Heart right ventricle (tissue), 12 donors: Measurements from ENCODE around the gene BAZ1B. TPM values are rescaled to one million over a fixed set of nuclear protein-coding genes. Genes with fewer than 3 reads are reported as not detected.

Source experiments
- polyA plus RNA-seq, 2 donors: library from polyadenylated mRNA; stranded (reverse); fragments of 200-250 nt; gene quantifications; one replicate each; pipeline ENCODE4 v1.2.3, GENCODE V29; 2013
- total RNA-seq, 10 donors: library from RNA; stranded (reverse); fragmentation: NEBNext Ultra II Directional in 3 of 10; extraction: Animal tissue kit (Norgen Biotek cat#: 25700) in 3 of 10; gene quantifications; one replicate each; pipeline versions ENCODE4 v1.2.1 to v1.2.4, GENCODE V29; 2021 to 2023
- donor health status: ischemic (EF 13 %, LVEDD 7.1; RV severe dilation, severe dysfunction).
- donor health status: healthy with polysubstance abuse.
- donor health status: DM: no; HTN: yes; CAD: no.
- donor health status: DM: no; HTN: no; CAD: no.
- donor health status: ischemic (EF 25% LVEDD 6.9; RV normal size, moderate dysfunction).
- donor health status: ischemic (EF 25% LVEDD 5.7; RV mildly dilated, moderate dysfunction).
- donor health status: healthy.
- donor health status: nonischemic (EF 11% LVEDD 7.7; RV severe dilation, severe dysfunction).
- donor health status: DM: yes; HTN: yes; CAD: no.
- donor health status: PGD.
- donor health status: ischemic (EF 29% LVEDD 5.4; RV normal size, mild dysfunction).
- donor health status: nonischemic (EF 23%, LVEDD 6.1; RV moderate dilation, normal function).

The BAZ1B gene
- total and polyA plus RNA-seq, 12 donors: 11.7 to 49.9 (median 39.5) TPM

Other genes with a start within 250 kb of the BAZ1B start
- gene NSUN5, start 213.5 kb downstream of the BAZ1B start, total RNA-seq: 10 to 100 TPM; 11.2 to 17.5 (median 14.2) TPM
- gene NSUN5, start 213.5 kb downstream of the BAZ1B start, polyA plus RNA-seq: 10 to 100 TPM; 17.2 to 36.8 TPM
- gene TRIM50, start 194.2 kb downstream of the BAZ1B start, total RNA-seq: under 1 TPM in 6 of 10 donors, not detected in 4; 0.15 to 0.62 (median 0.34) TPM
- gene TRIM50, start 194.2 kb downstream of the BAZ1B start, polyA plus RNA-seq: under 1 TPM; 0.04 to 0.15 TPM
- gene FKBP6, start 194.1 kb downstream of the BAZ1B start, total RNA-seq: not detected
- not detected for gene FKBP6, start 194.1 kb downstream of the BAZ1B start, polyA plus RNA-seq
- gene FZD9, start 88.5 kb downstream of the BAZ1B start, total RNA-seq: under 1 TPM in 5 of 10 donors, not detected in 5; 0.13 to 0.41 (median 0.15) TPM
- under 1 TPM; 0.15 to 0.45 TPM for gene FZD9, start 88.5 kb downstream of the BAZ1B start, polyA plus RNA-seq
- 10 to 100 TPM; 65.1 to 85.8 (median 73.9) TPM for gene BCL7B, start 35.4 kb upstream of the BAZ1B start, total RNA-seq
- 10 to 100 TPM; 64.9 to 65.5 TPM for gene BCL7B, start 35.4 kb upstream of the BAZ1B start, polyA plus RNA-seq
- gene TBL2, start 56.3 kb upstream of the BAZ1B start, total RNA-seq: 10 to 100 TPM in 7 of 10 donors, 1 to 10 TPM in 3; 7.7 to 20.6 (median 10.4) TPM
- gene TBL2, start 56.3 kb upstream of the BAZ1B start, polyA plus RNA-seq: 10 to 100 TPM in 1 of 2 donors, 1 to 10 TPM in 1; 6.9 to 22.1 TPM
- 1 to 10 TPM in 5 of 10 donors, under 1 TPM in 3, not detected in 2; 0.28 to 8.5 (median 1.9) TPM for gene MLXIPL, start 102.2 kb upstream of the BAZ1B start, total RNA-seq
- 10 to 100 TPM in 1 of 2 donors, 1 to 10 TPM in 1; 2.8 to 22.8 TPM for gene MLXIPL, start 102.2 kb upstream of the BAZ1B start, polyA plus RNA-seq
- gene VPS37D, start 145.5 kb upstream of the BAZ1B start, total RNA-seq: 1 to 10 TPM; 1.1 to 3.6 (median 2.2) TPM
- gene VPS37D, start 145.5 kb upstream of the BAZ1B start, polyA plus RNA-seq: 1 to 10 TPM; 1.2 to 1.4 TPM
- 10 to 100 TPM; 12.1 to 20.8 (median 15.8) TPM for gene DNAJC30, start 161.2 kb upstream of the BAZ1B start, total RNA-seq
- gene DNAJC30, start 161.2 kb upstream of the BAZ1B start, polyA plus RNA-seq: 1 to 10 TPM; 9.1 TPM
- 10 to 100 TPM; 63.4 to 89.9 (median 66.8) TPM for gene BUD23, start 161.3 kb upstream of the BAZ1B start, total RNA-seq
- 100 to 1,000 TPM; 123 to 134 TPM for gene BUD23, start 161.3 kb upstream of the BAZ1B start, polyA plus RNA-seq
- 1 to 10 TPM in 9 of 10 donors, under 1 TPM in 1; 0.88 to 2.7 (median 1.8) TPM for gene STX1A, start 197.4 kb upstream of the BAZ1B start, total RNA-seq
- 1 to 10 TPM; 2.5 to 3.4 TPM for gene STX1A, start 197.4 kb upstream of the BAZ1B start, polyA plus RNA-seq
- 10 to 100 TPM; 20.0 to 36.8 (median 29.6) TPM for gene ABHD11, start 216.5 kb upstream of the BAZ1B start, total RNA-seq
- 10 to 100 TPM; 26.8 to 36.6 TPM for gene ABHD11, start 216.5 kb upstream of the BAZ1B start, polyA plus RNA-seq
- not detected for gene CLDN3, start 248.0 kb upstream of the BAZ1B start, total RNA-seq
- not detected for gene CLDN3, start 248.0 kb upstream of the BAZ1B start, polyA plus RNA-seq